ENCODE results near the gene RPL4. TPM values are rescaled to one million over a fixed set of nuclear protein-coding genes. Genes with fewer than 3 reads are reported as not detected.

Gene RPL4
- total RNA-seq, 1 experiment from 2014 or later, result 3,988 TPM

GRCh38 chr15:66542896-66543295, 38.2 kb upstream of the RPL4 start:
- H4K8ac ChIP-seq (replicated peaks; ENCODE audit: insufficient read length, low read depth, low read length), result no peak overlapping the region
- H3K4ac ChIP-seq (ENCODE audit: low read depth, low read length), result no peak overlapping the region
- no peak overlapping the region for H3K56ac ChIP-seq (ENCODE audit: insufficient read length, low read depth, low read length)
- H4K5ac ChIP-seq (ENCODE audit: insufficient read length, low read depth, low read length), result no peak overlapping the region
- H3K23ac ChIP-seq (ENCODE audit: insufficient read length, low read depth, low read length), result no peak overlapping the region
- no peak overlapping the region for H3K14ac ChIP-seq (ENCODE audit: insufficient read depth, low read length)
- no peak overlapping the region for H3K27ac Mint-ChIP-seq
- H3T11ph ChIP-seq (ENCODE audit: low read length), result no peak overlapping the region
- no peak overlapping the region for H2BK15ac ChIP-seq (ENCODE audit: low read depth, low read length)
- no peak overlapping the region for H3K4me2 ChIP-seq (ENCODE audit: insufficient read depth, insufficient read length, low read length)
- TF ChIP-seq CTCF (conservative IDR thresholded peaks at IDR 0.05), result no peak
- DNase-seq, result no peak
- no peaks in the 10 kb centered on the region for H3K4me1 Mint-ChIP-seq
- no peak overlapping the region for H2AK5ac ChIP-seq (ENCODE audit: insufficient read length, low read length)
- no CpG with 5 or more reads among the region's 4 CpGs for WGBS (ENCODE audit: extremely low coverage, insufficient read length, low lambda C conversion rate)
- H3K4me3 Mint-ChIP-seq, result no peak overlapping the region
- no peak overlapping the region for H3K27ac ChIP-seq (ENCODE audit: insufficient read length, low read depth, low read length)
- no peaks in the 10 kb centered on the region for H3K27me3 Mint-ChIP-seq (ENCODE audit: low read depth)
- no peaks in the 10 kb centered on the region for H3K23me2 ChIP-seq (ENCODE audit: insufficient read length, low read depth, low read length, poor library complexity, severe bottlenecking)
- H2BK12ac ChIP-seq (ENCODE audit: insufficient read length, low read depth, low read length), result no peak overlapping the region
- H3K4me1 ChIP-seq (ENCODE audit: insufficient read depth, low read length), result no peaks in the 10 kb centered on the region
- H3K27me3 ChIP-seq (ENCODE audit: insufficient read depth, low read length), result no peaks in the 10 kb centered on the region
- no peaks in the 10 kb centered on the region for H4K20me1 ChIP-seq (ENCODE audit: control insufficient read depth, insufficient read depth, insufficient read length)
- H3K9ac ChIP-seq (ENCODE audit: extremely low read depth, insufficient read length, low read length), result no peak overlapping the region
- H2AFZ ChIP-seq (ENCODE audit: low read length), result no peak overlapping the region
- no peaks in the 10 kb centered on the region for H3K79me1 ChIP-seq (ENCODE audit: insufficient read depth, low read depth, low read length, poor library complexity, severe bottlenecking)
- H2BK120ac ChIP-seq (ENCODE audit: low read depth, low read length, poor library complexity, severe bottlenecking), result no peak overlapping the region
- no peak overlapping the region for H4K91ac ChIP-seq (ENCODE audit: insufficient read length, low read depth, low read length)
- H3K9me3 ChIP-seq (ENCODE audit: control insufficient read depth, low read depth, low read length), result no peaks in the 10 kb centered on the region
- no peaks in the 10 kb centered on the region for H3K79me2 ChIP-seq (ENCODE audit: insufficient read depth, low read length)
- H2BK5ac ChIP-seq (ENCODE audit: insufficient read length, low read length), result no peak overlapping the region
- no peak overlapping the region for H3K18ac ChIP-seq (ENCODE audit: insufficient read length, low read depth, low read length)
- no peaks in the 10 kb centered on the region; a peak in 1 of 5 replicates for H3K9me3 Mint-ChIP-seq
- no peak overlapping the region for H2BK20ac ChIP-seq (ENCODE audit: low read depth, low read length, poor library complexity, severe bottlenecking)
- peaks cover 24 to 55% (median 48%) of the 10 kb centered on the region in 3 experiments; a peak in 6 of 7 replicates for H3K36me3 Mint-ChIP-seq (ENCODE audit: insufficient read depth in 1 of 3, low read depth in 3 of 3)

Measured in H9 (cell line).